Glomerular endothelial cell (primary cell): ENCODE data around the gene FARSB. TPM values are rescaled to one million over a fixed set of nuclear protein-coding genes. Genes with fewer than 3 reads are reported as not detected.
"Not testable (repeated sequence)": the region's sequence is repeated elsewhere in the genome, so short reads cannot be mapped to it uniquely, and the experiment has no call there.

Experiments used
- DNase-seq: peaks from one replicate; pipeline ENCODE4 v3.0.0-alpha.2; 2011; ENCODE audit warnings: low read depth, low spot score; ENCODE audit errors: extremely low read depth
- total RNA-seq: library from RNA; depleted of rRNA; stranded (reverse); fragments of >200 nt; gene quantifications from 2 replicates; pipeline ENCODE4 v1.2.3, GENCODE V29; 2015

The FARSB gene
- total RNA-seq, 1 donor from 2014 or later: 15.3 TPM

- no peak for DNase-seq
Measured at GRCh38 chr2:222609381-222609780, 46.5 kb downstream of the FARSB start.

GRCh38 chr2:222608081-222608480 is 47.8 kb downstream of the FARSB start:
- DNase-seq: no peak

DNA sequence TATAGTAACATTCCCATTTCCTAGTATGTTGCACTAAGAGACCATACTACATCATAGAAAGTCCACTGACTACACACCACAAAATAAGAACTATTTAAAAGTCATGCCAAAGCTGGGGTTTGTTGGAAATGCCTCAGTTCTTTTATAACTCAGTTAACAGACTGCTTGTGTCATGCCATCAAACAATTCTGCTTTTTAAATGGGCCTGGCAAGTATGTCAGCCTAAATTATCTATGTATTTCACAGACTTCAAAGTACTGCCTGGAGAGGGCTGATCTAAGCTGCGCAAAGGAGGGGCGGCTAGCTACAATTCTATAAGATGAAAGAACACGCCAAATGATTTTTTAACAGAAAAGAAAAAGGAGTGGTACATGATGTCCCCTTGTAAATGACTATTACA is 49.6 kb downstream of the FARSB start:
- no peak for DNase-seq

GRCh38 chr2:222604749-222605515 is 51.0 kb downstream of the FARSB start:
- DNase-seq: no peak

GRCh38 chr2:222603501-222603900 is 52.4 kb downstream of the FARSB start:
- DNase-seq: no peak

- DNase-seq: no peak
Measured at GRCh38 chr2:222598611-222599010, 57.3 kb downstream of the FARSB start.

DNA sequence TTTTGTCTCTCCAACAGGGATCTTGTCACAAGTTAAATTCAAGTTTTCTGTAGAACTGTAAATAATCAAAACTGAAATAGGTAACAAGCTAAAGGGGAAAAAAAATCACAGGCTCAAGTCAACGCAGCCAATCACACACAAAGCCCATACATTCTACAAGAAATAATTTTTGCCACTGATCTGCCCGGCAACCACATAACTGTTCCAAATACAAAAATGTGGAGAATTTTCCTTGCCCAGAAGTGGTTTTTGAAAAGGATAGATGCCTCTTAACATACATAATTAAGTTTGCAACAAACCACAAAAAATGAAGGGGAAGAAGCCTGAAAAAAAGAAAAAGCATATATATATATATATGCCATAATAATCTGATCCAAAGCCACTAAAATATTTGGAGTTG is 60.3 kb downstream of the FARSB start:
- no peak for DNase-seq

DNA sequence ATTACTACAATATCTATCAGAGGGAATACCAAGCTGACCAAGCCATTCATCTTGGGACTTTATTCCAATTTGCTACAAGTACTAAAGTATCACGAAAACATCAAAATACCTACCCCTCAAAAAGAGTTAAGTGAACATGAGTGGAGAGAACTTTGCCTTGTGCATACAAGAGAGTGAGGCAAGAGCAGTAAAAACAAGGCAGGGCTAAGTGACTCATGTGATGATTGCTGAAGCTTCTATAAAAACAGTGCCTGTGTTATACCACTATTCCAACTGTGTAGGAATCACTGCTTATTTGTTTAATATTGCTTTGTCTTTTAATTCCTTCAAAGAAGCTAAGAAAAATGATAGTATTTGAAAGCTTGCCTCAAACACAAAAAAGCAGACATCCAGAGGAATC is 61.2 kb downstream of the FARSB start:
- DNase-seq: no peak

- DNase-seq: no peak
Measured at GRCh38 chr2:222592176-222592575, 63.7 kb downstream of the FARSB start.

DNA sequence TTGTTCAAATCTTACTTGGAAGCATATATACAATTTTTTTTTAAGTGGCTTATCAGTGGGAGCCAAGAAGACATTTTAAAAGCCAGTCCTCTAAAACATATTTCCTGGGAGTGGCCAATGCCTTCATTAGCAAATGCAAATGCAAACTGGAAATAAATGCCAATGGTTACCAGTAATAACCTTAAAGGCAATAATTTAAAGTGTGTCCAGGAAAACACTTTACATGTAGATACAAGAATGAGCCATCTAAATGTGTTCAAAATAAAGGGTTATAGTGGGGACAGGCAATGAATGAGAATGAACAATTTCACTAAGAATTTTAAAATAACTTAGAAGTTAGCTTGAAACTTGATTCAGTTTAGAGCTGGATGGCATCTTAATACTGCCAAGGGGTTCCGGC is 64.2 kb downstream of the FARSB start:
- no peak for DNase-seq

GRCh38 chr2:222584589-222584988 is 71.3 kb downstream of the FARSB start:
- not testable (repeated sequence) for DNase-seq

DNA sequence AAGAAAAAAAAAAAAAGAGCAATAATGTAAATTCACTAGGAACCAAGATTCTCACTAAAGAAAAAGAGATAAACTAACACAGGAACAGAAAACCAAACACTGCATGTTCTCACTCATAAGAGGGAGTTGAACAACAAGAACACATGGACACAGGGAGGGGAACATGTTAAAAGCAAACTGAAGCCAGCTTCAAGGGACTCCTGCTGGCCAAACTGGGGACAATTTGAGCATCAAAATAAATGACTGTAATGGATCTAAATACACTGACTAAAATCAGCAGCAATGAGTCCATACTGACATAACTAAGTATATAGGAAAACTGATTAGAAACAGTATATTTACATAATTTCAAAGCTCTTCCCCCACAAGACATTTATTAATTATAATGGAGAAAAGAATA is 73.0 kb downstream of the FARSB start:
- no peak for DNase-seq

DNA sequence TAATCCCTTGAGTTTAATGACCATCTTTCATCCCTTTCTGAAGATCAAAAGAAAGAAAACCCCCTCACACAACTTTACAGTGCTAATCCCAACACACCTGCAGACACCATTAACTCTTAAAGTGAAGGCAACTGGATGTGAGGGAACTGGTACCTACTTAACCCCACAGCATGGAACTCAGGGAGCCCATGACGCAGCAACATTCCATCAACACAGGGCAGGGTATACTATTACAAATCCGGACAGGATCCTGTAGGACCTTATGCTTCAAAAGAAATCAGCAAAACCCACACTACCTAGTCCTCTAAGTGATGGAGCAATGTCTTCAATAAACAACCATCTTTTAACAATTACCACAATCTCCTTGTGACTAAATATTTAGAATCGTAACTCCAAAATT is 78.6 kb downstream of the FARSB start:
- no peak for DNase-seq

- no peak for DNase-seq
Measured at GRCh38 chr2:222576171-222577081, 79.5 kb downstream of the FARSB start.

- DNase-seq: no peak
Measured at GRCh38 chr2:222575618-222576017, 80.3 kb downstream of the FARSB start.

- DNase-seq: no peak
Measured at GRCh38 chr2:222572751-222573174, 83.1 kb downstream of the FARSB start.

DNA sequence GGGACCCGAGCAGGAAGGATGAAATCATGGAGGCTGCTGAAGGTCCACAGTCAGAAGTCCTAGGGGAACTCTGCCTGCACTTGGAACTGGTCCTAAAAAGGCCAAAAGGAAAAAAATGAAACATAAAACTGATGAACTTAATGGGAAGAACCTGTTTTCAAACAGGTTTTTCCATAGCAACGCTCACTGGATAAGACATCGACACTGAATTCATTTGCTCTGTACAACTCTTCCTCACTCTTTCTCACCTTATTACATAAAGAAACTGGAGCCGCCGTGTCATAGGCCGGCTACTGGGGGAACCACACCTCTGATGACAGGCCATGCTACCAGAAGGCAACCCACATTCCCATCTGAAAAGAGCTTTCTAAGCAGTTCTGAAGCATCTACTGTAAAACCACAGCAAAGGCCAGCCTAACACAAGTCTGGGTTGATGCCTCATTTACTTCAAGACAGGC is 83.6 kb downstream of the FARSB start:
- DNase-seq: no peak

DNA sequence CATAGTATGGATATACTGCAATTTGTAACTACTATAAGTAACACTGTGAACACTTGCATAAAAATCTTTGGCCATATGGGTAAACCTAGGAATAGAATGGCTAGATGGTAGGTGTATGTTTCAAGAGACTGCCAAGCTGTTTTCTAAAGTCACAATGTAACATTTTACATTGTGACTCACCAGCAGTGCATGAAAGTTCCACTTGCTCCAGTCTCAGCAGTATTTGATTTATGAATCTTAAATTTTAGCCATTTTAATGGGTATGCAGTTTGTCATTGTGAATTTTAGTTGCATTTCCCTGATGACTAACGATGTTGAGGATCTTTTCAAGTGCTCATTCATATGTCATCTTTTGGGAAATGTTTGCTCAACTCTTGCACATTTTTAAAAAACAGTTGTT is 86.1 kb downstream of the FARSB start:
- DNase-seq: no peak

GRCh38 chr2:222568865-222569264 is 87.0 kb downstream of the FARSB start:
- DNase-seq: no peak

GRCh38 chr2:222566229-222566628 is 89.7 kb downstream of the FARSB start:
- DNase-seq: no peak

DNA sequence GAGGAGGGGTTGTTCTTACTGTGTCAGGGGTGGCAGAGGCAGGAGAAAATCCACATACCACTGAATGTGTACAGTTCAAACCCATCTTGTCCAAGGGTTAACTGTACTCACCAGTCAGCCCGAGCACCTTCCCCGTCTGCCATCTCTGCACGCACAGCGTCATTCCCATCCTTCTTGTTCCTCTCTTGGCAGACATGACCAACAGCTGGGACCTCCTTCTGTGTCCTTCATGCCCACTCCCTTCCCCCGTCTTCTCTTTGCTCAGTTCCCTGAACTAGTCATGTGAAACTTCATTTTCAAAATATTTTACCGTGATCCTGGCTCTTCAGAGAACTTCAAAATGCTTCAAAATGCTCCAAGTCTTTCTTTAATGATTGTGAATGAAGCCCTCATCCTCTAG is 92.0 kb downstream of the FARSB start:
- no peak for DNase-seq
